ENCODE data around the gene MT1E. TPM values are rescaled to one million over a fixed set of nuclear protein-coding genes. Genes with fewer than 3 reads are reported as not detected.
A peak's percentile ranks its signal among the peaks of the same experiment; 100 is the strongest.

MT1E gene
- polyA plus RNA-seq, 4 donors: 75.0 to 194 (median 119) TPM

GRCh38 chr16:56649820-56650219 is 24.2 kb downstream of the MT1E start:
- peak; percentile 32 to 76 for DNase-seq
- Histone ChIP-seq H3K4me1 (ENCODE audit: control insufficient read depth in 3 of 3, insufficient read depth in 2 of 3, low read depth in 1 of 3, low read length in 2 of 3) (peaks cover 0 to 21% (median 0%) of the 10 kb centered on the region in 3 donors), H3K4me3 (ENCODE audit: low read depth in 1 of 3, low read length in 3 of 3) (no peak overlapping the region), H3K27me3 (ENCODE audit: control insufficient read depth in 3 of 3, insufficient read depth in 3 of 3, low read length in 3 of 3) (peaks cover 0 to 6% (median 5%) of the 10 kb centered on the region in 3 donors), H3K36me3 (ENCODE audit: control insufficient read depth in 3 of 3, insufficient read depth in 2 of 3, low read depth in 1 of 3, low read length in 3 of 3) (no peaks in the 10 kb centered on the region), H3K9me3 (ENCODE audit: control insufficient read depth in 2 of 2, insufficient read depth in 1 of 2, low read depth in 1 of 2, low read length in 1 of 2) (no peaks in the 10 kb centered on the region), H3K27ac (ENCODE audit: low read depth in 1 of 3, low read length in 2 of 3) (no peak overlapping the region)
- FAIRE-seq: no peak
- 52 to 63% (median 62%) methylated on average over 3 of the region's 3 CpGs for WGBS, 3 donors

- peaks cover 0 to 5% (median 0%) of the 10 kb centered on the region in 3 donors for H3K27me3 ChIP-seq (ENCODE audit: control insufficient read depth in 3 of 3, insufficient read depth in 3 of 3, low read length in 3 of 3)
- no peak within 1 kb of the TSS for H3K27ac ChIP-seq (ENCODE audit: low read depth in 1 of 3, low read length in 2 of 3)
- no peaks in the 10 kb centered on the region for H3K9me3 ChIP-seq (ENCODE audit: control insufficient read depth in 2 of 2, insufficient read depth in 1 of 2, low read depth in 1 of 2, low read length in 1 of 2)
- no peak for DNase-seq
- FAIRE-seq: no peak
- WGBS, 3 donors: 64 to 69% (median 69%) methylated on average over 7 of the region's 7 CpGs
- H3K4me1 ChIP-seq (ENCODE audit: control insufficient read depth in 3 of 3, insufficient read depth in 2 of 3, low read depth in 1 of 3, low read length in 2 of 3): peaks cover 0 to 21% (median 0%) of the 10 kb centered on the region in 3 donors
- H3K36me3 ChIP-seq (ENCODE audit: control insufficient read depth in 3 of 3, insufficient read depth in 2 of 3, low read depth in 1 of 3, low read length in 3 of 3): no peaks in the 10 kb centered on the region
- no peak within 1 kb of the TSS for H3K4me3 ChIP-seq (ENCODE audit: low read depth in 1 of 3, low read length in 3 of 3)
These were observed 26.0 kb downstream of the MT1E start, which contains the start of gene MT1B for GRCh38 chr16:56651586-56651985. MT1B (plus strand) TSS chr16:56651886; CDS start chr16:56651954, 68 bp downstream.

DNA sequence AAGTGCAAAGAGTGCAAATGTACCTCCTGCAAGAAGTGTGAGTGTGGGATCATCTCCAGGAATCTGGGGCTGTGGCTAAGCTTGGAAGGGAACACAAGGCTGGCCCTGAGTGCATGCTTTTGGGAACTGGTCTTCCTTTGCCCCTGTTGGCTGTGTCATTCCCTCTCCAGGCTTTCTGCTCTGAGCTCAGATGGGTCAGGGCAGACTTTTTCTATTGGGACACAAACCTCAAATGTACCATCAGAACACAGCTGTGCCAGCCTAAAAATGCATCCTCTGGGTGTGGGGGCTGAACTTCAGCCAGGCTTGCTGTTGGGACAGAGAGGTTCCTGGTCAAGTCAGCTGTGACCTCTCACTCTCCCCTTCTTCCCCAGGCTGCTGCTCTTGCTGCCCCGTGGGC is 27.0 kb downstream of the MT1E start:
- WGBS, 3 donors: 44 to 73% (median 62%) methylated on average over 1 of the region's 1 CpG
- H3K4me3 ChIP-seq (ENCODE audit: low read depth in 1 of 3, low read length in 3 of 3): no peak overlapping the region
- H3K36me3 ChIP-seq (ENCODE audit: control insufficient read depth in 3 of 3, insufficient read depth in 2 of 3, low read depth in 1 of 3, low read length in 3 of 3): no peaks in the 10 kb centered on the region
- H3K27me3 ChIP-seq (ENCODE audit: control insufficient read depth in 3 of 3, insufficient read depth in 3 of 3, low read length in 3 of 3): peaks cover 0 to 5% (median 0%) of the 10 kb centered on the region in 3 donors
- peaks cover 0 to 21% (median 0%) of the 10 kb centered on the region in 3 donors for H3K4me1 ChIP-seq (ENCODE audit: control insufficient read depth in 3 of 3, insufficient read depth in 2 of 3, low read depth in 1 of 3, low read length in 2 of 3)
- H3K27ac ChIP-seq (ENCODE audit: low read depth in 1 of 3, low read length in 2 of 3): no peak overlapping the region
- no peaks in the 10 kb centered on the region for H3K9me3 ChIP-seq (ENCODE audit: control insufficient read depth in 2 of 2, insufficient read depth in 1 of 2, low read depth in 1 of 2, low read length in 1 of 2)
- DNase-seq (no peak), FAIRE-seq (no peak)

GRCh38 chr16:56653218-56653617 is 27.6 kb downstream of the MT1E start:
- DNase-seq (no peak), FAIRE-seq (no peak)
- Histone ChIP-seq H3K27me3 (ENCODE audit: control insufficient read depth in 3 of 3, insufficient read depth in 3 of 3, low read length in 3 of 3) (peaks cover 0 to 5% (median 0%) of the 10 kb centered on the region in 3 donors), H3K27ac (ENCODE audit: low read depth in 1 of 3, low read length in 2 of 3) (no peak overlapping the region), H3K4me3 (ENCODE audit: low read depth in 1 of 3, low read length in 3 of 3) (no peak overlapping the region), H3K36me3 (ENCODE audit: control insufficient read depth in 3 of 3, insufficient read depth in 2 of 3, low read depth in 1 of 3, low read length in 3 of 3) (no peaks in the 10 kb centered on the region), H3K4me1 (ENCODE audit: control insufficient read depth in 3 of 3, insufficient read depth in 2 of 3, low read depth in 1 of 3, low read length in 2 of 3) (peaks cover 0 to 16% (median 0%) of the 10 kb centered on the region in 3 donors), H3K9me3 (ENCODE audit: control insufficient read depth in 2 of 2, insufficient read depth in 1 of 2, low read depth in 1 of 2, low read length in 1 of 2) (no peaks in the 10 kb centered on the region)
- 87 to 92% (median 87%) methylated on average over 7 of the region's 7 CpGs for WGBS, 3 donors

DNA sequence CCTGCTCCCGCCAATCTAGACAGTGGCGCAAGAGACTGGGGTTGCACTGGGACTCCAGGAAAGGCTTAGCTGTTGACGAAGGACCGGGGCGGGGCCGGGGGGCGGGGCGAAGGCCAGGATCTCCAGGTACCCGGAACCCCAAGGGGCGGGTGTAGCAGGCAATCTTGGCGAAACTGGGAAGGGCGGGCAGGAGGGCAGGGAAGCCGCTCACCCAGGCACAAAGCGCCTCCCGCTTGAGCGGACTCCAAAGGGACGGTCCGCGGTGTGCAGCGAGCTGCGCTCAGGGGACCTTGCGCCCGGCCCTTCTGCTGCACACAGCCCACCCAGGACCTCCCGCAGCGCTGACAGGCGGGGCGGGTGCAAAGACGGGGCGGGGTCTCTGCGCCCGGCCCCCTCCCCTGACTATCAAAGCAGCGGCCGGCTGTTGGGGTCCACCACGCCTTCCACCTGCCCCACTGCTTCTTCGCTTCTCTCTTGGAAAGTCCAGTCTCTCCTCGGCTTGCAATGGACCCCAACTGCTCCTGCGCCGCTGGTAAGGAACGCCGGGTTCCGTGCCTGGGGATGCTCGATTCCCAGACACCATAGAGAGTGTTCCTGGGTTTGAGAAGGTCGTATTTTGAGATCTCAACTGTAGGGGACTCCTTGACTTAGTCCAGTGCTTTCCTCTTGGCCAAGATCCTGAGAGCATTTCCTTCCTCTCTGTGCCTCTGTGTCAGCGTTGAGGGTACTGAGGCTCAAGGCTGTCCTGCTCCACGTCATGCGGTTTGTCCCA is 32.2 kb downstream of the MT1E start, which contains the start of gene MT1F:
Gene MT1F, plus strand, starts transcription at position 405 of the 772 bp plus-strand sequence. Its CDS starts 100 bp downstream, at position 505.
- no peaks in the 10 kb centered on the region for H3K9me3 ChIP-seq (ENCODE audit: control insufficient read depth in 2 of 2, insufficient read depth in 1 of 2, low read depth in 1 of 2, low read length in 1 of 2)
- peak within 1 kb of the TSS; percentile 40 to 96 (median 55) for H3K27ac ChIP-seq (ENCODE audit: low read depth in 1 of 3, low read length in 2 of 3)
- peak within 1 kb of the TSS; percentile 55 to 69 (median 69) for H3K4me3 ChIP-seq (ENCODE audit: low read depth in 1 of 3, low read length in 3 of 3)
- peak; percentile 98 to 99 for DNase-seq
- peaks cover 0 to 9% (median 0%) of the 10 kb centered on the region in 3 donors for H3K4me1 ChIP-seq (ENCODE audit: control insufficient read depth in 3 of 3, insufficient read depth in 2 of 3, low read depth in 1 of 3, low read length in 2 of 3)
- no peak for FAIRE-seq
- H3K36me3 ChIP-seq (ENCODE audit: control insufficient read depth in 3 of 3, insufficient read depth in 2 of 3, low read depth in 1 of 3, low read length in 3 of 3): peaks cover 0 to 10% (median 0%) of the 10 kb centered on the region in 3 donors
- H3K27me3 ChIP-seq (ENCODE audit: control insufficient read depth in 3 of 3, insufficient read depth in 3 of 3, low read length in 3 of 3): peaks cover 0 to 11% (median 0%) of the 10 kb centered on the region in 3 donors
- WGBS, 3 donors: 0 to 1% (median 1%) methylated on average over 41 to 46 of the region's 46 CpGs

DNA sequence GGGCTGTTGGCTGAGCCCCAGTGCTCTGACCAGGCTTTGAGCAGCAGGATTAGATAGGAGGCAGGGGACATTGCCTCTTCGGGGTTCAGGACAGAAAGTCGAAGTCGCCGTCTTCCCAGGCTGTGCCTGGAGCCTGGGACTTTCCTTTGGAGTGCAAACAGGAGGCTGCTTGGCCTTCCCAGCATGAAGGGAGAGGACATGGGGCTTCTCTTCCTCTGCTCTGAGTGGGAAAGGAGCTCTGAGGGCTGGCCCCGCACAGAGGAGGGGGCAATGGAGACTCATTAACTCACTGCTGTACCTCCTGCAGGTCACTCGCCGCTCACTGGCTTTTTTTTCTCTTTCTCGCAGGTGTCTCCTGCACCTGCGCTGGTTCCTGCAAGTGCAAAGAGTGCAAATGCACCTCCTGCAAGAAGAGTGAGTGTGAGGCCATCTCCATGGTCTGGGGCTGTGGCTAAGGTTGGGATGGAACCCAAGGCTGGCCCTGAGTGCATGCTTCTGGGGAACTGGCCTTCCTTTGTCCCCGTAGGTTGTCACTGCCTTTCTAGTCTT is 32.8 kb downstream of the MT1E start:
- peak in 1 of 2 donors; percentile 72 for DNase-seq
- 13 to 27% (median 22%) methylated on average over 9 to 10 of the region's 10 CpGs for WGBS, 3 donors
- Histone ChIP-seq H3K4me1 (ENCODE audit: control insufficient read depth in 3 of 3, insufficient read depth in 2 of 3, low read depth in 1 of 3, low read length in 2 of 3) (peaks cover 0 to 9% (median 0%) of the 10 kb centered on the region in 3 donors), H3K27me3 (ENCODE audit: control insufficient read depth in 3 of 3, insufficient read depth in 3 of 3, low read length in 3 of 3) (peaks cover 0 to 17% (median 0%) of the 10 kb centered on the region in 3 donors), H3K9me3 (ENCODE audit: control insufficient read depth in 2 of 2, insufficient read depth in 1 of 2, low read depth in 1 of 2, low read length in 1 of 2) (no peaks in the 10 kb centered on the region), H3K36me3 (ENCODE audit: control insufficient read depth in 3 of 3, insufficient read depth in 2 of 3, low read depth in 1 of 3, low read length in 3 of 3) (peaks cover 0 to 10% (median 0%) of the 10 kb centered on the region in 3 donors), H3K27ac (ENCODE audit: low read depth in 1 of 3, low read length in 2 of 3) (peak overlapping the region in 2 of 3 donors; percentile 18 to 96), H3K4me3 (ENCODE audit: low read depth in 1 of 3, low read length in 3 of 3) (peak overlapping the region in 2 of 3 donors; percentile 69)
- no peak for FAIRE-seq

GRCh38 chr16:56662357-56663354 is 37.1 kb downstream of the MT1E start:
- H3K4me3 ChIP-seq (ENCODE audit: low read depth in 1 of 3, low read length in 3 of 3): peak overlapping the region in 2 of 3 donors; percentile 3 to 31
- no peaks in the 10 kb centered on the region for H3K9me3 ChIP-seq (ENCODE audit: control insufficient read depth in 2 of 2, insufficient read depth in 1 of 2, low read depth in 1 of 2, low read length in 1 of 2)
- H3K4me1 ChIP-seq (ENCODE audit: control insufficient read depth in 3 of 3, insufficient read depth in 2 of 3, low read depth in 1 of 3, low read length in 2 of 3): peaks cover 0 to 6% (median 0%) of the 10 kb centered on the region in 3 donors
- peaks cover 0 to 33% (median 0%) of the 10 kb centered on the region in 3 donors for H3K27me3 ChIP-seq (ENCODE audit: control insufficient read depth in 3 of 3, insufficient read depth in 3 of 3, low read length in 3 of 3)
- WGBS, 3 donors: 15 to 33% (median 33%) methylated on average over 34 to 48 of the region's 48 CpGs
- peaks cover 0 to 15% (median 0%) of the 10 kb centered on the region in 3 donors for H3K36me3 ChIP-seq (ENCODE audit: control insufficient read depth in 3 of 3, insufficient read depth in 2 of 3, low read depth in 1 of 3, low read length in 3 of 3)
- DNase-seq (peak in 1 of 2 donors; percentile 67), FAIRE-seq (no peak)
- H3K27ac ChIP-seq (ENCODE audit: low read depth in 1 of 3, low read length in 2 of 3): no peak overlapping the region

Measured in small intestine (tissue), 7 donors.